ENCODE measurements around the gene KRTAP4-3. TPM values are rescaled to one million over a fixed set of nuclear protein-coding genes. Genes with fewer than 3 reads are reported as not detected.
A peak's percentile ranks its signal among the peaks of the same experiment; 100 is the strongest.
"Not testable (repeated sequence)": the region's sequence is repeated elsewhere in the genome, so short reads cannot be mapped to it uniquely, and the experiment has no call there.

Gene KRTAP4-3
- total and polyA plus RNA-seq, 2 of the 13 experiments (the other 11 are each of a cell fraction or from before 2014, with no cell fraction given): not detected

DNA sequence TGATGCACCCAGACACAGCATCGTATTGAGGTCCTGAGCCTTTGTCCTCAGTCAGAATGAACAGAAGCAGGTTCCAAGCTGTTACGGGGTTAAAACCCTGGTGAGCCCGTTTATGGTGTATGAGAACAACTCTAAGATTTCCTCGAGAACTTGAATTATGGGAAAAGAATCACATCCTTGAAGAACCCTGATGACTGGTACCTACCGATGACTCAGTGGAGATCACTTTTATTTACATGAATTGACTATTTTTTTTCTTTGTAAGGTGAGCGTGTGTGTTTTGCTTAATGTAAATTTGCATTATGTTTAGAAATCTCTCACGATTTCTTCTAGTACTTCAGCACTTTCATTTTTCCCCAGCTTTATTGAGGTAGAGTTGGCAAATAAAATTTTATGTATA is 4.2 kb downstream of the KRTAP4-3 start:
- TF ChIP-seq PRMT3 (CRISPR knock-in tag; IDR thresholded peaks at IDR 0.05; ENCODE audit: borderline replicate concordance, low read depth): no peak
- TF ChIP-seq ZNF546 (CRISPR knock-in tag; conservative IDR thresholded peaks at IDR 0.05): no peak
- TF ChIP-seq PITX1 (CRISPR knock-in tag; IDR thresholded peaks at IDR 0.05): no peak
- TF ChIP-seq ESRRA (CRISPR knock-in tag; IDR thresholded peaks at IDR 0.05; ENCODE audit: low read depth): no peak
- ChIA-PET CTCF (ENCODE audit: low intra/inter-chr PET ratio, low total read pairs) (no interaction called here), POLR2A (no interaction called here)
- H3K4me1 ChIP-seq (ENCODE audit: insufficient read depth, low read length): no peaks in the 10 kb centered on the region
- no peak overlapping the region for H3K9ac ChIP-seq (ENCODE audit: insufficient read depth, low read depth, low read length)
- ATAC-seq (no peak), DNase-seq (ENCODE audit: low spot score) (no peak), FAIRE-seq (no peak)
- no TSS peak for BruUV-seq (replicated peaks)
- H3K36me3 ChIP-seq (replicated peaks in 1 of 2; ENCODE audit: control insufficient read depth in 1 of 2, insufficient read depth in 2 of 2, low read length in 2 of 2): no peaks in the 10 kb centered on the region
- no peaks in the 10 kb centered on the region for H3K79me2 ChIP-seq (ENCODE audit: insufficient read depth, low read length)
- H4K20me1 ChIP-seq (ENCODE audit: insufficient read depth, low read length): no peaks in the 10 kb centered on the region
- H3K27me3 ChIP-seq (ENCODE audit: control insufficient read depth in 1 of 2, insufficient read depth in 2 of 2, low read length in 2 of 2): peaks cover 2 to 3% of the 10 kb centered on the region in 2 experiments; a peak in 1 of 5 replicates
- H3K4me3 ChIP-seq (replicated peaks in 1 of 3; ENCODE audit: insufficient read depth in 1 of 3, low read depth in 2 of 3, low read length in 3 of 3): no peak overlapping the region
- intact Hi-C loops (cut with micrococcal nuclease; ENCODE audit: unreplicated experiment) (no loop called here), in situ Hi-C loops (cut with HindIII; ENCODE audit: extremely low pct_ligation_motif_present, low pct_unique_long_range_greater_than_20kb) (no loop called here)
- H3K4me2 ChIP-seq (ENCODE audit: low read depth, low read length): no peak overlapping the region
- WGBS (ENCODE audit: low lambda C conversion rate): 26% methylated on average over 7 of the region's 7 CpGs
- no peak overlapping the region for H3K27ac ChIP-seq (ENCODE audit: extremely low read length, insufficient read depth, low read length)
- H2AFZ ChIP-seq (ENCODE audit: low read length): no peak overlapping the region
- H3K9me3 ChIP-seq (ENCODE audit: low read length): no peaks in the 10 kb centered on the region

DNA sequence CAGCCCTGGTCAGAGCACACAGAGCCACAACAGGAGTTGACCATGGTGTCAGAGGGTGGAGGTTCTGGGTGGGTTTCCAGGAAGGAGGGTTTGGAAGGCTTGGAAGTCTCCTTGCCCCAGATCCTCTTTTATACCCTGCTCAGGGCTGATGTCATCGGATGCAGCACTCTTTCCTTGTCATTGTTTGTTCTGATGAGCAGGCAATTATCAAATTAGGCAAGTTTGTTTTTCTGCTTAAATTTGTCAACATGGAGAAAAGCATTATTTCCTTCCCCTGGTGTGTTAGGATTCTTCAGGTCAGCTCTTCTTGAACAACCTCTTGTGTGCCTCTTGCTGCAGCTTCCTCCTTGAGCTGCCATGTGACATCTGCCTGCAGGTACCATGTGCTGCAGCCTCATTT is 7.4 kb downstream of the KRTAP4-3 start, which contains the start of gene KRTAP4-4:
KRTAP4-4 (minus strand) TSS at position 101 of the 400 bp plus-strand sequence; CDS start at position 44, 57 bp downstream.
- ChIA-PET POLR2A (no interaction called here), CTCF (ENCODE audit: low intra/inter-chr PET ratio, low total read pairs) (no interaction called here)
- Histone ChIP-seq H4K20me1 (ENCODE audit: insufficient read depth, low read length) (no peaks in the 10 kb centered on the region), H3K4me1 (ENCODE audit: insufficient read depth, low read length) (no peaks in the 10 kb centered on the region), H3K9ac (ENCODE audit: insufficient read depth, low read depth, low read length) (no peak within 1 kb of the TSS), H3K4me3 (replicated peaks in 1 of 3; ENCODE audit: insufficient read depth in 1 of 3, low read depth in 2 of 3, low read length in 3 of 3) (no peak within 1 kb of the TSS), H3K9me3 (ENCODE audit: low read length) (no peaks in the 10 kb centered on the region), H3K27ac (ENCODE audit: extremely low read length, insufficient read depth, low read length) (no peak within 1 kb of the TSS), H3K36me3 (replicated peaks in 1 of 2; ENCODE audit: control insufficient read depth in 1 of 2, insufficient read depth in 2 of 2, low read length in 2 of 2) (no peaks in the 10 kb centered on the region), H3K4me2 (ENCODE audit: low read depth, low read length) (no peak within 1 kb of the TSS), H3K27me3 (ENCODE audit: control insufficient read depth in 1 of 2, insufficient read depth in 2 of 2, low read length in 2 of 2) (peaks cover 2 to 3% of the 10 kb centered on the region in 2 experiments; a peak in 1 of 5 replicates), H3K79me2 (ENCODE audit: insufficient read depth, low read length) (no peaks in the 10 kb centered on the region), H2AFZ (ENCODE audit: low read length) (no peak within 1 kb of the TSS)
- intact Hi-C loops (cut with micrococcal nuclease; ENCODE audit: unreplicated experiment) (no loop called here), in situ Hi-C loops (cut with HindIII; ENCODE audit: extremely low pct_ligation_motif_present, low pct_unique_long_range_greater_than_20kb) (no loop called here)
- no peak for ATAC-seq
- TF ChIP-seq MAFK (conservative IDR thresholded peaks at IDR 0.05 in 1 of 2, IDR thresholded peaks at IDR 0.05 in 1 of 2; ENCODE audit: low read length in 2 of 2) (peak in 1 of 2 experiments; percentile 21; a peak in 1 of 4 replicates), ZFP1 (CRISPR knock-in tag; IDR thresholded peaks at IDR 0.05) (no peak), ZZZ3 (CRISPR knock-in tag; IDR thresholded peaks at IDR 0.05; ENCODE audit: borderline replicate concordance) (no peak), MAFF (IDR thresholded peaks at IDR 0.05; ENCODE audit: low read depth, low read length) (peak; percentile 26; the same call in 1 of the 2 replicates), SP4 (CRISPR knock-in tag; IDR thresholded peaks at IDR 0.05) (no peak), ZNF274 (CRISPR knock-in tag; IDR thresholded peaks at IDR 0.05) (no peak)
- TF ChIP-seq, protein P1, sequence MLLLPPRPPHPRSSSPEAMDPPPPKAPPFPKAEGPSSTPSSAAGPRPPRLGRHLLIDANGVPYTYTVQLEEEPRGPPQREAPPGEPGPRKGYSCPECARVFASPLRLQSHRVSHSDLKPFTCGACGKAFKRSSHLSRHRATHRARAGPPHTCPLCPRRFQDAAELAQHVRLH (CRISPR knock-in tag; IDR thresholded peaks at IDR 0.05; ENCODE audit: borderline replicate concordance, low read depth): no peak
- TF ChIP-seq, protein P2, sequence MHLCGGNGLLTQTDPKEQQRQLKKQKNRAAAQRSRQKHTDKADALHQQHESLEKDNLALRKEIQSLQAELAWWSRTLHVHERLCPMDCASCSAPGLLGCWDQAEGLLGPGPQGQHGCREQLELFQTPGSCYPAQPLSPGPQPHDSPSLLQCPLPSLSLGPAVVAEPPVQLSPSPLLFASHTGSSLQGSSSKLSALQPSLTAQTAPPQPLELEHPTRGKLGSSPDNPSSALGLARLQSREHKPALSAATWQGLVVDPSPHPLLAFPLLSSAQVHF (CRISPR knock-in tag; IDR thresholded peaks at IDR 0.05): no peak
- BruUV-seq (replicated peaks): no TSS peak
- no peak for DNase-seq (ENCODE audit: low spot score)
- WGBS (ENCODE audit: low lambda C conversion rate): 0% methylated on average over 1 of the region's 1 CpG
- no peak for FAIRE-seq

DNA sequence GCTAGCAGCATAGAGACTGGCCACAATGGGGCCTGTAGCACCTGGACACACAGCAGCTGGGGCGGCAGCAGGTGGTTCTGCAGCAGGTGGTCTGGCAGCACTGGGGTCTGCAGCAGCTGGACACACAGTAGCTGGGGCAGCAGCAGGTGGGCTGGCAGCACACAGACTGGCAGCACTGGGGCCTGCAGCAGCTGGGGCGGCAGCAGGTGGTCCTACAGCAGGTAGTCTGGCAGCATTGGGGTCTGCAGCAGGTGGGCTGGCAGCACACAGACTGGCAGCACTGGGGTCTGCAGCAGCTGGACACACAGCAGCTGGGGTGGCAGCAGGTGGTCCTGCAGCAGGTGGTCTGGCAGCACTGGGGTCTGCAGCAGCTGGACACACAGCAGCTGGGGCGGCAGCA is 7.8 kb downstream of the KRTAP4-3 start:
- in situ Hi-C loops (cut with HindIII; ENCODE audit: extremely low pct_ligation_motif_present, low pct_unique_long_range_greater_than_20kb); intact Hi-C loops (cut with micrococcal nuclease; ENCODE audit: unreplicated experiment); FAIRE-seq; H3K36me3 ChIP-seq (replicated peaks in 1 of 2; ENCODE audit: control insufficient read depth in 1 of 2, insufficient read depth in 2 of 2, low read length in 2 of 2); CTCF ChIA-PET (ENCODE audit: low intra/inter-chr PET ratio, low total read pairs); H3K4me2 ChIP-seq (ENCODE audit: low read depth, low read length); H3K27me3 ChIP-seq (ENCODE audit: control insufficient read depth in 1 of 2, insufficient read depth in 2 of 2, low read length in 2 of 2); H4K20me1 ChIP-seq (ENCODE audit: insufficient read depth, low read length); H3K4me3 ChIP-seq (replicated peaks in 1 of 3; ENCODE audit: insufficient read depth in 1 of 3, low read depth in 2 of 3, low read length in 3 of 3); H2AFZ ChIP-seq (ENCODE audit: low read length); H3K27ac ChIP-seq (ENCODE audit: extremely low read length, insufficient read depth, low read length); H3K79me2 ChIP-seq (ENCODE audit: insufficient read depth, low read length); DNase-seq (ENCODE audit: low spot score); ATAC-seq; H3K9ac ChIP-seq (ENCODE audit: insufficient read depth, low read depth, low read length); H3K4me1 ChIP-seq (ENCODE audit: insufficient read depth, low read length); BruUV-seq (replicated peaks); POLR2A ChIA-PET; H3K9me3 ChIP-seq (ENCODE audit: low read length): not testable (repeated sequence)
- WGBS (ENCODE audit: low lambda C conversion rate): 0% methylated on average over 1 of the region's 3 CpGs

All from HepG2 (cell line).